ENCODE measurements around the gene SEZ6L. TPM values are rescaled to one million over a fixed set of nuclear protein-coding genes. Genes with fewer than 3 reads are reported as not detected.

SEZ6L gene
- total RNA-seq, 1 donor from 2014 or later = 0.04 TPM

DNA sequence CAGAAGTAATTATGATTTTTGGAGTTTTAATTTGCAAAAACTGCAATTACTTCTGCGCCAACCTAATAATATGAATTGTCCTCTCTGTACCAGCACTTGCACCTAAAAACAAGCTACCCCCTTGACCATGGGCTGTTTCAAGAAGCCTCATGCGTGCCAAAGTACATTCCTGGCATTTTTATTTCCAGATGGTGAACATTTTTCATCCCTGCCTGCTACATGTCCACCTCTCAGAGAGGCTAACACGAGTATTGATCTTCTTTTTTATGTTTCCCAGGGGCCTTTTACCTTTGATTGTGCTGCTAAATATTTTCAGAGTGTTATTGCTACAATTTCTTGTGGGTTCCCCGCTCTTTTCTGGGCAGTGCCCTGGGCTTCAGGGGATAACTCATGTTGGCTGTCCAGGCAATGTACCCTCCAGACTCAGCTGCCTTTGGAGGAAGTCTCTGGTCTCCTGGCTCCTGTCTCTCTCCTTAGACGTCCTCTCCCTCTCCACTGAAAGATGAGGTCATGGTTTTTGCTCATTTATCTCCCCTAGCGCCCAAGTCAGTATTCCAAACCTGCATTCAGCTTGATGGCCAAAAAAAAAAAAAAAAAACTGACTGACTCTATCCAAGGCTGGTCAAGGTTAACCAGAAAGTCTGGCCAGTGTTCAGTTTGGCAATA, 173.6 kb downstream of the SEZ6L start:
- no peak for ATAC-seq

- ATAC-seq = no peak
Observed at GRCh38 chr22:26345496-26345895, 176.2 kb downstream of the SEZ6L start.

- no peak for ATAC-seq
Observed at GRCh38 chr22:26348810-26349526, 179.7 kb downstream of the SEZ6L start.

DNA sequence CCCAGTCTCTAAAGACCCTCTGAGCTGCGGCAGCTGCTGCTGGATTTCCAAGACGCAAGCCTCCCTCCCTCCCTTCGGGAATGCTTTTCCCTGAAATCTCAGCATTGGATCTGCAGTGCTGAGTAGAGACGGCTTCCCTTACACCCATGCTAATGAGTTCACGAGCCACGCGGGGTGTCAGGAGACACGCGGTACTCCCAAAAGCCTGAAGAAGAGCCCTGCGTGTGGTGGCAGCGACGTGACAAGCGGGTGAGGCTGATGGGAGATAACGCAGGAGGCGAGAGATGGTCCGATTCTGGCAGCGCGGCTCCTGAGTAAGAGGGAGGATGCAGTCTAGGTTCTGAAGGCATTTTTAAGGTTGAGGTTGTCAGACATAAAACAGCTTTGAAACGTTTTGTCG, 185.4 kb downstream of the SEZ6L start:
- no peak for ATAC-seq

GRCh38 chr22:26357281-26357680, 188.0 kb downstream of the SEZ6L start:
- ATAC-seq = no peak

DNA sequence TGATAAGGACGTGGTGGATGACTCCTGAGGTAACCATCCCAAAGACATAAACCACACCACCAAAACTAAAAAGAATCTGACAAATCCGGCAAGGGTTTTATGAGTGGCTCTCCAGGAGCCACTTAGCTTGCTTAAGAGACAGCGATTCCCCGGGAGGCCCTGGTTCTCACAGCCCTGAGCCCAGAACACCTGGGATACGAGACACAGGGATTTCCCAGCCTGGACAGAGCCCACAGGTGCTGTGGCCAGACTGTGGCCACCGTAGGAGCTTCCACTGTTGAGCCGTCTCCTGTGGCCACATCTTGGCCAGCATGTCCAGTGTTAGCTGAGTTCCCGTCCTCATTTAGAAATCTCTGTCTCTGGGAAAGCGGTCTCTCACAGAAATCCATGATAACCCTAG, 188.6 kb downstream of the SEZ6L start:
- ATAC-seq = no peak

GRCh38 chr22:26359156-26359555, 189.9 kb downstream of the SEZ6L start:
- ATAC-seq = no peak

GRCh38 chr22:26360169-26360885, 191.1 kb downstream of the SEZ6L start:
- peak; percentile 34 for ATAC-seq

DNA sequence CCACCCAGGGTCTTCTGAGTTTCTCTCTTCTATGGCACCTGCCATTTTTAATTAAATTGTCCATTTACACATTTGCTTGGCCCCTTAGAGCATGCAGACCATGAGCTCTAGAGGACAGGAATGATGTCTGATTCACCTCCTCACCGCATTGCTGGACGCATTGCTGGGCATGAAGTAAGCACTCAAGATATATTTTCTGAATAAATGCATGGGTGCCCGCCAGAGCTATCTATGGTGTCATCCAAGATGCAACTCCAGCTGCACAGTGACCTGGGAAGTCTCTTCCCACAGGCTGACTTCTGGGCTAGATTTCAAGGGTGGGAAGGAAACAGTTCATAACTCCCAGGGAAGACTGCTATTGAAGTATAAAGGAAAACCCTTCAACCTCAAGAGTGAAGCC, 193.2 kb downstream of the SEZ6L start:
- ATAC-seq = no peak

DNA sequence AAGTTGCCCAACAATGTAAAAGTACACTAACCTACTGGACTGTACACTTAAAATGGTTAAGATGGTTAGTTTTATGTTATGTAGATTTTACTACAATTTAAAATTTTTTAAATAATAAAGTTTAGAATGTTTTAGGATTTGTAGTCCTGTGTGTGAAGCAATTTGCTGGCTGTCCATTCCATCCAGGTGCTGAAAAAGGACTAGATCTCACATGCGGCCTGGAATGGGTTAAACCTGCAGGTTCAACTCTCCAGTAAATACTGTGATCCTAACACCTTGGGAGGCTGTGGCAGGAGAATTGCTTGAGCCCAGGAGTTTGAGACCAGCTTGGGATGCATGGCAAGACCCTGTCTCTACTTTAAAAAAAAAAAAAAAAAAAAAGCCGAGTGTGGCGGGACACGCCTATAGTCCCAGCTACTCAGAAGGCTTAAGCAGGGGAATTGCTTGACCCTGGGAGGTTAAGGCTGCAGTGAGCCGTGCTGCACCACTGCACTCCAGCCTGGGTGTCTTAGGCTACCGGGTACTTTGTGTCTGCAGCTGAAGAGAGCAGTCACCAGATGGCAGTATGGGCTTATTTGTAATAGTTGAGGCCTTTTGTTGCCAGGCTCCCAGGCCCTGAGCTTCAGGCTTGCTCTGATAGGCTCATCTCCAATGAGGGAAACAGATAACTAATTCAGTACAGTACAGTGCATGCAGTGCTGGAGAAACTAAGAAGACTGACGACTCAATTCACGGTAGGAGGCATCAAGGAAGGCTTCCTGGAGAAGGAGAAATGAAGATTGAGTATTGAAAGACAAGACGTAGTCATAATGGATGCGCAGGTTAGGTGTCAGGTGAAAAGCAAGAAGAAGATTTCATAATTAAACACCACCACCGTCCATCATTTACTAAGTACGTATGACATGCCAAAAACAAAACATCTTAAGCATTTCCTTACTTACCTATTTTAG, 195.1 kb downstream of the SEZ6L start:
- peak; percentile 82 for ATAC-seq

GRCh38 chr22:26367402-26368245, 198.4 kb downstream of the SEZ6L start:
- peak; percentile 42 for ATAC-seq

GRCh38 chr22:26372890-26373289, 203.6 kb downstream of the SEZ6L start:
- ATAC-seq = no peak

DNA sequence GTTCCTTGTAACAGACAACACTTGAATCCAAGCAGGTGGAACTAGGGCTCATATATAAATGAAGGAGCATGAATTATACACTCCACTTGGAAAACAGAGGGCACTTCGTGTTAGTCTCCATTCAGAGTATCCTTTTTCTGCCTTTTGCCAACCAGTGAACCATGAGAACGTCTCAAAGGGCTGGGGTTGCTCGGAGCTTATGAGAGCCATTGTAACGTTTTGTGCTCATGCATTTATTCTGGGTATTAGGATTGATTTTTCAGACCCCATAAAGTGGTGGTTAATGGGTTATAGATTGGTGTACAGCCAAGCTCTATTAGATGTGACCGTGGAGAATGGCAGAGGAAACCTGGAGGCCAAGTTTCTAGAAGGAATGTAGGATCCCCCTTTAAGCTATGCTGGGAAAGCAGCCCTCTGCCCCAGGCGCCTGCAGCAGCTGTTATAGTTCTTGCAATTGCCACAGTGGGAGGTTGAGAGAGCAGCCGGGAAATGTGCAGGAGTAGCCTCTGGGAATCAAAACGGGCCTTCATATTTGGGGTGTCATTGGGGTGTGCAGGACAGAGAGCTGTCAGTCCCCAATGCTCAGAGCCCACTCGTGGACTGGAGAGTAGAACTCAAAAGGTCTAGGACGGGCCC, 205.2 kb downstream of the SEZ6L start:
- ATAC-seq = no peak

GRCh38 chr22:26377170-26377830, 208.0 kb downstream of the SEZ6L start:
- ATAC-seq = no peak

DNA sequence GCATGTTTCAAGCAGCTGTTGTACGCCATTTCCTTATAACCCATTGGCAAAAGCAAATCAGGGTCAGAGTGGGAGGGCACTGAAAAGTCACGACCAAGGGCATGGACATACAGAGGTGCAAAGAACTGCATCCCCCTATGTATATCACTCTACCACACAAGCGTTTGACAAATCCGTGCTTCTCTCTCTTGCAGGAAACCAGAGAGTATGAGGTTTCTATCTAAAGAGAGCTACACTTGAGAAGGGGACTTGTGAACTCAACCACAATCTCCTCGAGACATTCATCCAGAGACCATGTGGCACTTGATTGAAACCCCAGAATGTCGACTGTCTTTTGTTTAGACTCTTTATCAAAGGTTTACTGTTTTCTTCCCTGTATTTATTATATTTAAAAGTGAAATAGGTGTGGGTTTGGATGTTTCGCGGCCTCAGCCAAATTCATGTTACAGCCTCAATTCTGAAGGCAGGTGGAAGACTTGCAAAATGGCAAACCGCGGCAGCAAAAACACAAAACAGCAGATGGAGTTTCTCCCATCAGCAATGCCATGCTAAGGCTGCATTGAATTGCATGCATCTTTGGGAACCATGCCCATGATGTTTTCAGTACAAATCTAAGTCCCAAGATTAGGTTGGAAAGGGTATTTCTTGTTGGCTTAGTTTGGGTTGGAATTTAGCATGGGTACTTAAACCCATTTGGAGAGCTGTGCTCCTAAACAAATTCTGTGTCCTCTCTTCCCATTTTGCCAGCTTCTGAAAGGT, 211.0 kb downstream of the SEZ6L start:
- no peak for ATAC-seq

DNA sequence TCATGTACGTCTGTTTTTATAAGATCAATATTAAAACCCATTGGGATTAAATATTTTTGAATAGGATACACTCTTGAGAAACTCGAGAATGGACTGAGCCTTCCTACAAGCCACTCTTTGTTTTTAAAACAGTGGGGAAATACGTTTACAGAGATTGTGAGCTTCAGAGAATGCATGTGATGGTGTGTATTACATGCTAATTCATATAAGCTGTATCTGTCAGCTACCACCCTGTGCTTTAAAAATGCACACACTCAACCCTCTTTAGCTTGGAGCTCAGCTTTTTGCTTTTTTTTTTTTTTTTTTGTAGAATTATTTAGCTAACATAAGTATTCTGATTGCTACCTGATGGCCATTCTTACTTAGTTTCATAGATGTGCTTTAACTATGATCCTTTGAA, 213.5 kb downstream of the SEZ6L start:
- no peak for ATAC-seq

- ATAC-seq = no peak
Observed at GRCh38 chr22:26383968-26384556, 214.8 kb downstream of the SEZ6L start.

DNA sequence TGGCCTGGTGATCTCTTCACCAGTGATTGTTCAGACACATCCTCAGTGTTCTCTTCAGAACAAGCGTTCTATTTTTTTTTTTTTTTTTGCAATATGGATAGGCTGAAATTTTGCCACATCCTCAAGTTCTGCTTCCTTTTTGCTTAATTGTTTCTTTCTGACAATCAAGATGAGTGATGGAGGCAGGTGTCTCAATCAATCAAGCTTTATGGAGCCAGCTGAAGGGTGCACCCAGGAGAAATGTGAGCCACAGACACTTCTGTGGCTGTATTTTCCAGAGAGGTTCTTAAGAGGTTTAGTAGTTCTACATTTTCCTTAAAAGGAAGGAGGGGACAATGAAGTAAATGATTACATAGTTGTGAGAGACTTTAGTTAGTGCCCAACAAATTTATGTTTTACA, 215.9 kb downstream of the SEZ6L start:
- no peak for ATAC-seq

DNA sequence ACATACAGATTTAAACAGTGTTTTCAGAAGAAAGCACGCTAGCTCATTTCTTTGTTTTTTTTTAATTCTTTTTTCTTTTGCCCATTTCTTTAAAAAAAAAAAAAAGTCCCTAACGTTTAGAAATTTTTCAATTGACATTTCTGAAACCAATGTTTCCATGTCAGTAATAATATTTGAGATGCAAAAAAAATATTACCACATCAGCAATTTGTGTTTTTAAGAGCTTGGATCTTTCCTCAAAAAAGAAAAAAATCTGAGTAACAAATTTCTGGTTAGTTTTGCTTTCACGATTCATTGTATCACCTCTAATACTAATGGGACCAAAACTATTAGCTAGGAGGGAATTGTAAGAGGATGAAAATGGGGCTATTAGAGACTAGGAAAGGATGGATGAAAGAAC, 219.9 kb downstream of the SEZ6L start:
- ATAC-seq = no peak
